HEK293 (cell line): ENCODE measurements around the gene MAML3.

Experiments used
- CTCF ChIA-PET: fragments of 350-600 bp; formaldehyde crosslinking; extraction: SDS; loops from one replicate; lab custom pipeline; 2021; ENCODE audit warnings: antibody characterized with exemption; lab: Yijun Ruan, JAX
- POLR2A ChIA-PET: fragments of 300-600 bp; formaldehyde crosslinking; extraction: SDS; loops from one replicate; lab custom pipeline; 2020; ENCODE audit warnings: antibody characterized with exemption, inconsistent platforms; lab: Yijun Ruan, JAX
- H3K27ac ChIP-seq: fragments of 200-500 bp; sonication (Bioruptor generic); 2 replicates; pipeline ENCODE4 v1.5.1; 2014; ENCODE audit warnings: low read depth, low read length, control low read depth, inconsistent platforms; ENCODE audit errors: extremely low read depth
- H3K36me3 ChIP-seq, 2 experiments: fragments of 200-500 bp in 1 of 2; sonication (Bioruptor generic) in 1 of 2; 1 replicate in 1 of 2; 2 replicates in 1 of 2; pipeline ENCODE4 v1.5.1; 2014 to 2017; ENCODE audit warnings: inconsistent platforms in 2 of 2, low read length in 2 of 2; ENCODE audit not compliant: control insufficient read depth in 2 of 2, insufficient read depth in 1 of 2
- H3K4me1 ChIP-seq: fragments of 200-500 bp; sonication (Bioruptor generic); 2 replicates; pipeline ENCODE4 v1.5.1; 2014; ENCODE audit warnings: mild to moderate bottlenecking, low read length, inconsistent platforms; ENCODE audit not compliant: control insufficient read depth, insufficient read depth
- H3K4me3 ChIP-seq: 2 replicates; pipeline ENCODE4 v1.5.1; 2011; ENCODE audit warnings: low read depth, mild to moderate bottlenecking, control low read depth, low read length, moderate library complexity
- H3K9me3 ChIP-seq: fragments of 200-500 bp; sonication (Bioruptor generic); 2 replicates; pipeline ENCODE4 v1.5.1; 2014; ENCODE audit warnings: low read depth, low read length, inconsistent platforms; ENCODE audit not compliant: control insufficient read depth, insufficient read depth
- BCL6B ChIP-seq: fragments of 450-650 bp; formaldehyde crosslinking; IDR thresholded peaks from 2 replicates; pipeline ENCODE4 v1.5.1; 2017; ENCODE audit warnings: missing biosample characterization, missing genetic modification characterization
- GLIS2 ChIP-seq: fragments of 450-650 bp; formaldehyde crosslinking; IDR thresholded peaks from 2 replicates; pipeline ENCODE4 v1.5.1; 2016; ENCODE audit warnings: missing biosample characterization, missing genetic modification characterization
- HOXA7 ChIP-seq: sonication (generic); formaldehyde crosslinking; IDR thresholded peaks from 2 replicates; pipeline ENCODE4 v1.8.1; 2022; ENCODE audit warnings: missing genetic modification reagents, borderline replicate concordance
- KLF9 ChIP-seq: fragments of 450-650 bp; formaldehyde crosslinking; IDR thresholded peaks from 2 replicates; pipeline ENCODE4 v1.5.1; 2016; ENCODE audit warnings: missing biosample characterization, missing genetic modification characterization, low read depth
- SP7 ChIP-seq: fragments of 450-650 bp; formaldehyde crosslinking; IDR thresholded peaks from 2 replicates; pipeline ENCODE4 v1.5.1; 2016; ENCODE audit warnings: missing biosample characterization, missing genetic modification characterization
- TCF7L2 ChIP-seq: IDR thresholded peaks from 2 replicates; pipeline ENCODE4 v1.6.1; 2011; ENCODE audit warnings: low read depth, mild to moderate bottlenecking, inconsistent platforms, low read length, moderate library complexity, borderline replicate concordance
- YY2 ChIP-seq: fragments of 450-650 bp; formaldehyde crosslinking; IDR thresholded peaks from 2 replicates; pipeline ENCODE4 v1.5.1; 2016; ENCODE audit warnings: missing biosample characterization, missing genetic modification characterization
- ZBTB17 ChIP-seq: fragments of 450-650 bp; formaldehyde crosslinking; IDR thresholded peaks from 2 replicates; pipeline ENCODE4 v1.5.1; 2016; ENCODE audit warnings: missing biosample characterization, missing genetic modification characterization
- ZBTB26 ChIP-seq: fragments of 450-650 bp; formaldehyde crosslinking; optimal IDR thresholded peaks from 2 replicates; pipeline ENCODE3; 2016; ENCODE audit warnings: missing biosample characterization, mild to moderate bottlenecking, missing genetic modification characterization
- ZIC2 ChIP-seq: fragments of 450-650 bp; formaldehyde crosslinking; IDR thresholded peaks from 2 replicates; pipeline ENCODE4 v1.5.1; 2016; ENCODE audit warnings: missing biosample characterization, missing genetic modification characterization
- ZNF138 ChIP-seq: fragments of 450-650 bp; formaldehyde crosslinking; IDR thresholded peaks from 2 replicates; pipeline ENCODE4 v1.5.1; 2016; ENCODE audit warnings: missing biosample characterization, missing genetic modification characterization, borderline replicate concordance
- ZNF202 ChIP-seq: fragments of 450-650 bp; formaldehyde crosslinking; IDR thresholded peaks from 2 replicates; pipeline ENCODE4 v1.5.1; 2016; ENCODE audit warnings: missing biosample characterization, missing genetic modification characterization, borderline replicate concordance
- ZNF248 ChIP-seq: fragments of 450-650 bp; formaldehyde crosslinking; IDR thresholded peaks from 2 replicates; pipeline ENCODE4 v1.5.1; 2017; ENCODE audit warnings: missing biosample characterization, missing genetic modification characterization
- ZNF266 ChIP-seq: fragments of 450-650 bp; formaldehyde crosslinking; IDR thresholded peaks from 2 replicates; pipeline ENCODE4 v1.5.1; 2016; ENCODE audit warnings: missing biosample characterization, missing genetic modification characterization, low read depth
- ZNF416 ChIP-seq: fragments of 450-650 bp; formaldehyde crosslinking; IDR thresholded peaks from 2 replicates; pipeline ENCODE4 v1.5.1; 2016; ENCODE audit warnings: missing biosample characterization, missing genetic modification characterization
- ZNF48 ChIP-seq: fragments of 450-650 bp; formaldehyde crosslinking; IDR thresholded peaks from 2 replicates; pipeline ENCODE4 v1.5.1; 2016; ENCODE audit warnings: missing biosample characterization, missing genetic modification characterization
- ZNF513 ChIP-seq: fragments of 450-650 bp; IDR thresholded peaks from 2 replicates; pipeline ENCODE4 v1.5.1; 2018; ENCODE audit warnings: missing biosample characterization, missing genetic modification characterization
- ZNF548 ChIP-seq: fragments of 450-650 bp; formaldehyde crosslinking; IDR thresholded peaks from 2 replicates; pipeline ENCODE4 v1.5.1; 2016; ENCODE audit warnings: missing biosample characterization, missing genetic modification characterization
- ZNF658 ChIP-seq: fragments of 450-650 bp; formaldehyde crosslinking; IDR thresholded peaks from 2 replicates; pipeline ENCODE4; 2016; ENCODE audit warnings: missing biosample characterization, missing genetic modification characterization
- ZNF701 ChIP-seq: fragments of 450-650 bp; formaldehyde crosslinking; IDR thresholded peaks from 2 replicates; pipeline ENCODE4 v1.5.1; 2016; ENCODE audit warnings: missing biosample characterization, missing genetic modification characterization
- ZNF785 ChIP-seq: fragments of 450-650 bp; formaldehyde crosslinking; IDR thresholded peaks from 2 replicates; pipeline ENCODE4 v1.5.1; 2016; ENCODE audit warnings: missing biosample characterization, missing genetic modification characterization

MAML3 gene

GRCh38 chr4:139933104-139933503 is 220.9 kb downstream of the MAML3 start:
- CTCF ChIA-PET = no interaction called here
- TF ChIP-seq ZIC2 (tag by site-specific recombination) (no peak), SP7 (no peak), KLF9 (no peak), ZNF266 (tag by site-specific recombination) (no peak), ZBTB17 (no peak)
- POLR2A ChIA-PET = no interaction called here
- Histone ChIP-seq H3K4me1 (no peaks in the 10 kb centered on the region), H3K9me3 (no peaks in the 10 kb centered on the region), H3K36me3 (no peaks in the 10 kb centered on the region), H3K27ac (no peak overlapping the region), H3K4me3 (no peak overlapping the region)

GRCh38 chr4:139924782-139925181 is 229.2 kb downstream of the MAML3 start:
- no peaks in the 10 kb centered on the region for H3K9me3 ChIP-seq
- H3K36me3 ChIP-seq = no peaks in the 10 kb centered on the region
- POLR2A ChIA-PET = no interaction called here
- CTCF ChIA-PET = no interaction called here
- H3K27ac ChIP-seq = no peak overlapping the region
- no peak for TF ChIP-seq ZNF202 (tag by site-specific recombination)
- no peak for TF ChIP-seq ZNF416 (tag by site-specific recombination)
- H3K4me3 ChIP-seq = no peak overlapping the region
- H3K4me1 ChIP-seq = peaks cover 5% of the 10 kb centered on the region; the same call in 1 of the 2 replicates

- peaks cover 5% of the 10 kb centered on the region; the same call in 1 of the 2 replicates for H3K4me1 ChIP-seq
- H3K9me3 ChIP-seq = no peaks in the 10 kb centered on the region
- H3K4me3 ChIP-seq = no peak overlapping the region
- TF ChIP-seq ZNF513 (tag by site-specific recombination) (no peak), TCF7L2 (no peak), YY2 (tag by site-specific recombination) (no peak), ZNF548 (tag by site-specific recombination) (no peak), KLF9 (no peak), ZBTB26 (no peak), SP7 (no peak), ZNF658 (no peak), ZNF785 (no peak), ZNF138 (tag by site-specific recombination) (no peak), ZNF248 (tag by site-specific recombination) (no peak), GLIS2 (tag by site-specific recombination) (no peak), HOXA7 (CRISPR knock-in tag) (no peak), BCL6B (no peak), ZNF701 (tag by site-specific recombination) (no peak), ZNF48 (tag by site-specific recombination) (no peak), ZBTB17 (no peak)
- TF ChIP-seq, all 188 proteins: peak for 0
- POLR2A ChIA-PET = no interaction called here
- no peak overlapping the region for H3K27ac ChIP-seq
- H3K36me3 ChIP-seq = no peaks in the 10 kb centered on the region
- CTCF ChIA-PET = no interaction called here
Measured at GRCh38 chr4:139922406-139923024, 231.5 kb downstream of the MAML3 start.
